ENCODE results near the gene WWC2. TPM values are rescaled to one million over a fixed set of nuclear protein-coding genes. Genes with fewer than 3 reads are reported as not detected.
A peak's percentile ranks its signal among the peaks of the same experiment; 100 is the strongest.

Gene WWC2
- under 1 TPM; 0.80 to 0.85 TPM for total RNA-seq
- polyA plus RNA-seq = 1.7 TPM

DNA sequence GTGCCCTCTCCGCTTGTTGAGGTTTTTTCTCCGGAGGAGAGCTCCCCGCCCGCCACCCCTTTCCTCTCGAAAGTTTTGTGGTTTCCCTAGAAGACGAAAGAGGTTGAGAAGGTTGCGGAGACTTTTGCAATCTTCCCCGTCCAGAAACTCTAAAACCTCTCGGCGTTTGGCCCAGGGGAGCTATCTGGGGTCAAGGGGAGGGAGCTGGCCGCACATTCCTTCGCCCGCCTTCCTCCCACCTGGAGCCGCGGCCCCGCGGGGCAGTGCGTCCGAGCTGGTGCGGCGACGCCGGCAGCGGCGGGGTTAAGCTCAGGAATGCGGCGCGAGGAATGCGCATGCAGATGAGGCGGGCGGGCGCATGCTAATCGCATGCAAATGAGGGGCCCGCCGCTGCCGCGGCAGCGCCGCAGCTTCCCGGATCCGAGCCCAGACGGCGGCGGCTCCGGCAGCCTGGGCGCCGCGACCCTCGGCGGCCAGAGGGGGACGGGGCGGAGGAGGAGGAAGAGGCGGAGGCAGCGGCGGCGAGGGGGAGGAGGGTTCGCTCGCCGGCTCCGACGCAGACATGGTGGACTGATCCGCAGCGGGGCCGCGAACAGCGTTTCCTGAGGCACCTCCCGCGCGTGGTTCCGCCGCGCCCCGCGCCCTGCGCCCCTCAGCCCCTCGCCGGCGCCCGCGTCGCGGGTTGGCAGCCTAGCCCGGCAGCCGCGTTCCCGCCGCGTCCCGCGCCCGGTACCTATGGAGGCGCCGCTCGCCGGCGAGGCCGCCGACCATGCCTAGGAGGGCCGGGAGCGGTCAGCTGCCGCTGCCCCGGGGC, at the start of gene WWC2:
WWC2 (plus strand) TSS at position 535 of the 814 bp plus-strand sequence; CDS start at position 770, 235 bp downstream.
- POLR2A ChIA-PET = no interaction called here
- CTCF ChIA-PET = no interaction called here

DNA sequence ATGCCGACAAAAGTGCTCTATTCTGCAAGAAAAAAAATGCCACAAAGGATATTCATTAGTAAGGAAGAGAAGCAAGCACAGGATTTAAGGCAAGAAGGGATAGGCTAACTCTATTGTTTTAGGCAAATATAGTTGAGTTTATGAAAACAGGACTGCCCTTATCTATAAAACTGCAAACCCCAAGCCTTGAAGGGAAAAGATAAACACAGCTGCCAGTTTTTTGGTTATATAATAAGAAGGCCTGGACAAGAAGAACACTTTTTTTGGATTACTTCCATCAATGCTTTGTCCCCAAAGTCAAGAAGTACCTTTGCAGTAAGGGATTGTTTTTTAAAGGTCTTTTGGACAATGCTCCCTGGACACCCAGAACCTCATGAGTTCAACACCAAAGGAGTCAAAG, 45.4 kb upstream of the WWC2 start:
- Histone ChIP-seq H3K27me3 (ENCODE audit: insufficient read depth, low read length, poor library complexity, severe bottlenecking) (no peaks in the 10 kb centered on the region), H3K4me3 (ENCODE audit: low read length) (no peak overlapping the region), H3K27ac (ENCODE audit: low read depth, low read length) (no peak overlapping the region), H3K9me3 (ENCODE audit: low read length) (no peaks in the 10 kb centered on the region), H3K4me1 (ENCODE audit: insufficient read depth, low read length) (no peaks in the 10 kb centered on the region), H3K36me3 (ENCODE audit: insufficient read depth, low read length) (no peaks in the 10 kb centered on the region)
- H3K4me1 Mint-ChIP-seq = no peaks in the 10 kb centered on the region
- H3K27ac Mint-ChIP-seq = no peak overlapping the region
- no peaks in the 10 kb centered on the region for H3K36me3 Mint-ChIP-seq
- DNase-seq = no peak
- H3K9me3 Mint-ChIP-seq = peaks cover 0 to 4% (median 0%) of the 10 kb centered on the region in 5 donors
- POLR2A ChIA-PET = no interaction called here
- H3K4me3 Mint-ChIP-seq = no peak overlapping the region
- H3K27me3 Mint-ChIP-seq = peaks cover 0 to 11% of the 10 kb centered on the region in 2 donors
- CTCF ChIA-PET = no interaction called here

More for the DNA sequence above, at the start of gene WWC2:
- Histone ChIP-seq H3K27ac (ENCODE audit: low read depth, low read length) (peak within 1 kb of the TSS; percentile 31), H3K4me1 (ENCODE audit: insufficient read depth, low read length) (peaks cover 5% of the 10 kb centered on the region), H3K4me3 (ENCODE audit: low read length) (peak within 1 kb of the TSS; percentile 66), H3K9me3 (ENCODE audit: low read length) (no peaks in the 10 kb centered on the region), H3K27me3 (ENCODE audit: insufficient read depth, low read length, poor library complexity, severe bottlenecking) (no peaks in the 10 kb centered on the region), H3K36me3 (ENCODE audit: insufficient read depth, low read length) (no peaks in the 10 kb centered on the region)
- no peaks in the 10 kb centered on the region for H3K36me3 Mint-ChIP-seq
- peak; percentile 20 to 62 (median 53) for DNase-seq
- H3K27ac Mint-ChIP-seq = peak within 1 kb of the TSS in 1 of 8 donors; percentile 47
- H3K9me3 Mint-ChIP-seq = no peaks in the 10 kb centered on the region
- peaks cover 13 to 51% of the 10 kb centered on the region in 2 donors for H3K27me3 Mint-ChIP-seq
- peak within 1 kb of the TSS; percentile 67 to 90 (median 78) for H3K4me3 Mint-ChIP-seq
- peaks cover 9 to 22% (median 12%) of the 10 kb centered on the region in 3 donors for H3K4me1 Mint-ChIP-seq

GRCh38 chr4:183057255-183057654, 41.8 kb upstream of the WWC2 start:
- CTCF ChIA-PET = no interaction called here
- H3K27ac Mint-ChIP-seq = no peak overlapping the region
- H3K4me3 Mint-ChIP-seq = no peak overlapping the region

DNA sequence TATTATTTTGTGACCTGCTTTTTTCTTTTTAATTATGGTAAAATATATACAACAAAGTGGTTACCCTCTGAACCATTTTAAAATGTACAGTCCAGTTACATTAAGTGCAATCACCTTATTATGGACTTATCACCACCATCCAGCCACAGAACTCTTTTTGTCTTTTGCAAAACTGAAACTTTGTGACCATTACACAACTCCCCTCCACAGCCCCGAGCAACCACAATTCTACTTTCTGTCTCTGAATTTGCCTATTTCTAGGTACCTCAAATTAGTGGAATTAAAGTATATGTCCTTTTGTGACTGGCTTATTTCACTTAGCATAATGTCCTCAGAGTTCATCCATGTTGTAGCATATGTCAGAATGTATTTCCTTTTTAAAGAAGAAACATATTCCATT, 39.3 kb upstream of the WWC2 start:
- no peak for DNase-seq
- no peak overlapping the region for H3K27ac Mint-ChIP-seq
- H3K4me3 Mint-ChIP-seq = no peak overlapping the region
- peaks cover 0 to 3% (median 0%) of the 10 kb centered on the region in 5 donors for H3K9me3 Mint-ChIP-seq
- Histone ChIP-seq H3K36me3 (ENCODE audit: insufficient read depth, low read length) (no peaks in the 10 kb centered on the region), H3K27me3 (ENCODE audit: insufficient read depth, low read length, poor library complexity, severe bottlenecking) (no peaks in the 10 kb centered on the region), H3K27ac (ENCODE audit: low read depth, low read length) (no peak overlapping the region), H3K9me3 (ENCODE audit: low read length) (no peaks in the 10 kb centered on the region), H3K4me3 (ENCODE audit: low read length) (no peak overlapping the region), H3K4me1 (ENCODE audit: insufficient read depth, low read length) (no peaks in the 10 kb centered on the region)
- ChIA-PET CTCF (no interaction called here), POLR2A (no interaction called here)
- H3K36me3 Mint-ChIP-seq = peaks cover 0 to 2% (median 0%) of the 10 kb centered on the region in 3 donors
- peaks cover 20 to 21% of the 10 kb centered on the region in 2 donors for H3K27me3 Mint-ChIP-seq
- H3K4me1 Mint-ChIP-seq = no peaks in the 10 kb centered on the region

More at GRCh38 chr4:183057255-183057654, 41.8 kb upstream of the WWC2 start:
- Mint-ChIP-seq H3K4me1 (no peaks in the 10 kb centered on the region), H3K36me3 (no peaks in the 10 kb centered on the region), H3K9me3 (peaks cover 0 to 6% (median 0%) of the 10 kb centered on the region in 5 donors), H3K27me3 (peaks cover 8 to 10% of the 10 kb centered on the region in 2 donors)
- no peaks in the 10 kb centered on the region for H3K9me3 ChIP-seq (ENCODE audit: low read length)
- H3K4me1 ChIP-seq (ENCODE audit: insufficient read depth, low read length) = no peaks in the 10 kb centered on the region
- no peak overlapping the region for H3K27ac ChIP-seq (ENCODE audit: low read depth, low read length)
- DNase-seq = no peak
- no peak overlapping the region for H3K4me3 ChIP-seq (ENCODE audit: low read length)
- POLR2A ChIA-PET = no interaction called here
- no peaks in the 10 kb centered on the region for H3K27me3 ChIP-seq (ENCODE audit: insufficient read depth, low read length, poor library complexity, severe bottlenecking)
- H3K36me3 ChIP-seq (ENCODE audit: insufficient read depth, low read length) = no peaks in the 10 kb centered on the region

- POLR2A ChIA-PET = no interaction called here
- H3K4me3 Mint-ChIP-seq = no peak overlapping the region
- H3K4me1 Mint-ChIP-seq = peaks cover 0 to 2% (median 0%) of the 10 kb centered on the region in 3 donors
Observed at GRCh38 chr4:183068502-183068901, 30.6 kb upstream of the WWC2 start.

DNA sequence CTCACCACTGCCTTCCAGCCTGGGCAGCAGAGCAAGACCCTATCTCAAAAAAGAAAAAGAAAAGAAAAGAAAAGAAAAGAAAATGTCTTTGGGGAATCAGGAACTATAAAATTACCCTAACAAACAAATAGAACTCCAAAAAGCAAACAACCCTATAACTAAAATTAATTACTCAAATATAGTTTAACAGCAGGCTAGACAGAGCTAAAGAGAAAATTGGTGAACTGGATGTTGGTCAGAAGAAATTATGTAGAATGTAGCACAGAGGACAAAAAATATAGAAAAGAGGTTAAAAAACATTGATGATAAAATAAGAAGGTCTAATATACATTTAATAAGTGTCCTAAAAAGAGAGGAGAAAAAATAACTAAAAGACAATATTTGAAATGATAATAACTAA, 27.8 kb upstream of the WWC2 start:
- H3K36me3 Mint-ChIP-seq = no peaks in the 10 kb centered on the region
- peak overlapping the region in 1 of 8 donors; percentile 40 for H3K27ac Mint-ChIP-seq
- peaks cover 0 to 4% (median 0%) of the 10 kb centered on the region in 3 donors for H3K4me1 Mint-ChIP-seq
- H3K27ac ChIP-seq (ENCODE audit: low read depth, low read length) = no peak overlapping the region
- H3K4me3 ChIP-seq (ENCODE audit: low read length) = no peak overlapping the region
- no peak overlapping the region for H3K4me3 Mint-ChIP-seq
- CTCF ChIA-PET = interaction anchor here (1.0 kb wide), 1 partner anchor 189 kb away, joined by 3 read pairs; no protein-coding TSS in a partner anchor
- H3K9me3 ChIP-seq (ENCODE audit: low read length) = no peaks in the 10 kb centered on the region
- H3K9me3 Mint-ChIP-seq = peaks cover 0 to 13% (median 3%) of the 10 kb centered on the region in 5 donors
- H3K4me1 ChIP-seq (ENCODE audit: insufficient read depth, low read length) = no peaks in the 10 kb centered on the region
- H3K36me3 ChIP-seq (ENCODE audit: insufficient read depth, low read length) = no peaks in the 10 kb centered on the region
- no peak for DNase-seq
- no peaks in the 10 kb centered on the region for H3K27me3 ChIP-seq (ENCODE audit: insufficient read depth, low read length, poor library complexity, severe bottlenecking)
- POLR2A ChIA-PET = no interaction called here
- H3K27me3 Mint-ChIP-seq = peaks cover 10 to 19% of the 10 kb centered on the region in 2 donors

More at GRCh38 chr4:183068502-183068901, 30.6 kb upstream of the WWC2 start:
- Histone ChIP-seq H3K27ac (ENCODE audit: low read depth, low read length) (no peak overlapping the region), H3K9me3 (ENCODE audit: low read length) (no peaks in the 10 kb centered on the region), H3K4me1 (ENCODE audit: insufficient read depth, low read length) (no peaks in the 10 kb centered on the region), H3K36me3 (ENCODE audit: insufficient read depth, low read length) (no peaks in the 10 kb centered on the region), H3K4me3 (ENCODE audit: low read length) (no peak overlapping the region), H3K27me3 (ENCODE audit: insufficient read depth, low read length, poor library complexity, severe bottlenecking) (no peaks in the 10 kb centered on the region)
- peaks cover 0 to 6% (median 2%) of the 10 kb centered on the region in 3 donors for H3K36me3 Mint-ChIP-seq
- peaks cover 15 to 23% of the 10 kb centered on the region in 2 donors for H3K27me3 Mint-ChIP-seq
- H3K27ac Mint-ChIP-seq = no peak overlapping the region
- no peak for DNase-seq
- CTCF ChIA-PET = no interaction called here
- peaks cover 0 to 13% (median 3%) of the 10 kb centered on the region in 5 donors for H3K9me3 Mint-ChIP-seq

GRCh38 chr4:183072176-183072575, 26.9 kb upstream of the WWC2 start:
- Mint-ChIP-seq H3K9me3 (peaks cover 0 to 13% (median 3%) of the 10 kb centered on the region in 5 donors), H3K36me3 (no peaks in the 10 kb centered on the region), H3K27ac (no peak overlapping the region), H3K27me3 (peaks cover 8 to 15% of the 10 kb centered on the region in 2 donors), H3K4me3 (no peak overlapping the region), H3K4me1 (peaks cover 0 to 4% (median 0%) of the 10 kb centered on the region in 3 donors)
- DNase-seq = no peak
- H3K36me3 ChIP-seq (ENCODE audit: insufficient read depth, low read length) = no peaks in the 10 kb centered on the region
- H3K4me3 ChIP-seq (ENCODE audit: low read length) = no peak overlapping the region
- H3K9me3 ChIP-seq (ENCODE audit: low read length) = no peaks in the 10 kb centered on the region
- no peak overlapping the region for H3K27ac ChIP-seq (ENCODE audit: low read depth, low read length)
- ChIA-PET CTCF (no interaction called here), POLR2A (no interaction called here)
- H3K4me1 ChIP-seq (ENCODE audit: insufficient read depth, low read length) = no peaks in the 10 kb centered on the region
- H3K27me3 ChIP-seq (ENCODE audit: insufficient read depth, low read length, poor library complexity, severe bottlenecking) = no peaks in the 10 kb centered on the region

GRCh38 chr4:183073838-183074145, 25.3 kb upstream of the WWC2 start:
- H3K4me1 Mint-ChIP-seq = peaks cover 0 to 4% (median 0%) of the 10 kb centered on the region in 3 donors
- Histone ChIP-seq H3K9me3 (ENCODE audit: low read length) (no peaks in the 10 kb centered on the region), H3K4me1 (ENCODE audit: insufficient read depth, low read length) (no peaks in the 10 kb centered on the region), H3K27ac (ENCODE audit: low read depth, low read length) (no peak overlapping the region), H3K4me3 (ENCODE audit: low read length) (no peak overlapping the region), H3K36me3 (ENCODE audit: insufficient read depth, low read length) (no peaks in the 10 kb centered on the region), H3K27me3 (ENCODE audit: insufficient read depth, low read length, poor library complexity, severe bottlenecking) (no peaks in the 10 kb centered on the region)
- H3K27ac Mint-ChIP-seq = no peak overlapping the region
- ChIA-PET CTCF (interaction anchor here (0.8 to 3.1 kb wide), 9 partner anchors 9 to 333 kb away, joined by 3 to 16 read pairs (median 4); no protein-coding TSS in a partner anchor), POLR2A (no interaction called here)
- H3K9me3 Mint-ChIP-seq = peaks cover 0 to 9% (median 3%) of the 10 kb centered on the region in 5 donors
- DNase-seq = no peak
- no peak overlapping the region for H3K4me3 Mint-ChIP-seq
- H3K27me3 Mint-ChIP-seq = peaks cover 8 to 15% of the 10 kb centered on the region in 2 donors
- H3K36me3 Mint-ChIP-seq = no peaks in the 10 kb centered on the region

Data from CD8-positive, alpha-beta memory T cell (primary cell).